Activated naive CD4-positive, alpha-beta T cell treated with anti-CD3 and anti-CD28 coated beads, Interleukin-2, amount 10 ng/mL, durations not matched to agents 7 days and 5 days (primary cell): ENCODE results near the gene SGPL1.

Experiments
- CTCF ChIA-PET: fragments of 350-600 bp; sonication (Branson Sonifier 250); formaldehyde crosslinking; loops from one replicate; lab custom pipeline; 2021; ENCODE audit warnings: antibody characterized with exemption; lab: Charles Lee
- DNase-seq: peaks from one replicate; pipeline ENCODE4 v3.0.0-alpha.2; 2020
- H3K27ac Mint-ChIP-seq: one replicate; pipeline ENCODE4 v1.8.0; 2021; ENCODE audit warnings: mild to moderate bottlenecking, moderate library complexity, mixed read lengths
- H3K27me3 Mint-ChIP-seq: one replicate; pipeline ENCODE4 v1.8.0; 2021; ENCODE audit warnings: mild to moderate bottlenecking, mixed read lengths
- H3K36me3 Mint-ChIP-seq: one replicate; pipeline ENCODE4 v1.8.0; 2021; ENCODE audit warnings: mixed read lengths
- H3K4me1 Mint-ChIP-seq: one replicate; pipeline ENCODE4 v1.8.0; 2021; ENCODE audit warnings: mixed read lengths
- H3K4me3 Mint-ChIP-seq: one replicate; pipeline ENCODE4 v1.8.0; 2021; ENCODE audit warnings: mild to moderate bottlenecking, moderate library complexity, mixed read lengths
- H3K9me3 Mint-ChIP-seq: one replicate; pipeline ENCODE4 v1.8.0; 2021; ENCODE audit warnings: mixed read lengths

SGPL1 gene

GRCh38 chr10:70885931-70886903 lies 70.5 kb downstream of the SGPL1 start:
- Mint-ChIP-seq H3K9me3 (no peaks in the 10 kb centered on the region), H3K27me3 (no peaks in the 10 kb centered on the region), H3K4me3 (no peak overlapping the region), H3K36me3 (peaks cover 13% of the 10 kb centered on the region), H3K27ac (no peak overlapping the region), H3K4me1 (peaks cover 14% of the 10 kb centered on the region)
- DNase-seq: no peak
- CTCF ChIA-PET: interaction anchor here (1.1 to 1.7 kb wide), 2 partner anchors 14 to 16 kb away, joined by 3 to 8 read pairs; no protein-coding TSS in a partner anchor

GRCh38 chr10:70886921-70887665 lies 71.3 kb downstream of the SGPL1 start:
- peak overlapping the region; percentile 84 for H3K4me3 Mint-ChIP-seq
- H3K4me1 Mint-ChIP-seq: peaks cover 14% of the 10 kb centered on the region
- DNase-seq: no peak
- H3K36me3 Mint-ChIP-seq: peaks cover 13% of the 10 kb centered on the region
- CTCF ChIA-PET: interaction anchor here (1.0 to 1.7 kb wide), 3 partner anchors 9 to 15 kb away, joined by 3 to 8 read pairs (median 4); no protein-coding TSS in a partner anchor
- no peaks in the 10 kb centered on the region for H3K27me3 Mint-ChIP-seq
- H3K9me3 Mint-ChIP-seq: no peaks in the 10 kb centered on the region
- peak overlapping the region; percentile 72 for H3K27ac Mint-ChIP-seq

- peak; percentile 85 for DNase-seq
- Mint-ChIP-seq H3K27ac (peak within 1 kb of the TSS; percentile 80), H3K9me3 (no peaks in the 10 kb centered on the region), H3K4me1 (peaks cover 15% of the 10 kb centered on the region), H3K4me3 (peak within 1 kb of the TSS; percentile 84), H3K27me3 (no peaks in the 10 kb centered on the region), H3K36me3 (peaks cover 13% of the 10 kb centered on the region)
- CTCF ChIA-PET: interaction anchor here (1.0 to 1.7 kb wide), 2 partner anchors 10 to 14 kb away, joined by 4 to 8 read pairs; no protein-coding TSS in a partner anchor
Observed at GRCh38 chr10:70887804-70888800, 72.4 kb downstream of the SGPL1 start, which contains the start of gene PCBD1. PCBD1 (minus strand) TSS chr10:70888565; CDS start chr10:70888533, 32 bp downstream.

- no peak overlapping the region for H3K27ac Mint-ChIP-seq
- H3K4me3 Mint-ChIP-seq: peak overlapping the region; percentile 84
- CTCF ChIA-PET: no interaction called here
- H3K36me3 Mint-ChIP-seq: peaks cover 8% of the 10 kb centered on the region
- H3K4me1 Mint-ChIP-seq: peaks cover 17% of the 10 kb centered on the region
- no peak for DNase-seq
- H3K9me3 Mint-ChIP-seq: no peaks in the 10 kb centered on the region
- H3K27me3 Mint-ChIP-seq: peaks cover 2% of the 10 kb centered on the region
Observed at GRCh38 chr10:70889291-70889690, 73.5 kb downstream of the SGPL1 start.

- Mint-ChIP-seq H3K4me1 (peaks cover 17% of the 10 kb centered on the region), H3K4me3 (no peak overlapping the region), H3K9me3 (no peaks in the 10 kb centered on the region), H3K27ac (no peak overlapping the region), H3K27me3 (peaks cover 6% of the 10 kb centered on the region), H3K36me3 (no peaks in the 10 kb centered on the region)
- DNase-seq: no peak
- CTCF ChIA-PET: no interaction called here
Observed at GRCh38 chr10:70890917-70891431, 75.2 kb downstream of the SGPL1 start.

- Mint-ChIP-seq H3K27ac (no peak overlapping the region), H3K27me3 (peaks cover 6% of the 10 kb centered on the region), H3K9me3 (no peaks in the 10 kb centered on the region), H3K4me1 (peaks cover 17% of the 10 kb centered on the region), H3K36me3 (no peaks in the 10 kb centered on the region), H3K4me3 (no peak overlapping the region)
- CTCF ChIA-PET: no interaction called here
- DNase-seq: no peak
Observed at GRCh38 chr10:70891627-70892026, 75.9 kb downstream of the SGPL1 start.

GRCh38 chr10:70892631-70893030 lies 76.9 kb downstream of the SGPL1 start:
- peaks cover 12% of the 10 kb centered on the region for H3K4me1 Mint-ChIP-seq
- H3K9me3 Mint-ChIP-seq: no peaks in the 10 kb centered on the region
- H3K27ac Mint-ChIP-seq: no peak overlapping the region
- H3K4me3 Mint-ChIP-seq: no peak overlapping the region
- peaks cover 6% of the 10 kb centered on the region for H3K27me3 Mint-ChIP-seq
- no peak for DNase-seq
- CTCF ChIA-PET: no interaction called here
- no peaks in the 10 kb centered on the region for H3K36me3 Mint-ChIP-seq

- H3K36me3 Mint-ChIP-seq: no peaks in the 10 kb centered on the region
- H3K9me3 Mint-ChIP-seq: no peaks in the 10 kb centered on the region
- H3K4me3 Mint-ChIP-seq: no peak overlapping the region
- H3K27me3 Mint-ChIP-seq: peaks cover 6% of the 10 kb centered on the region
- CTCF ChIA-PET: no interaction called here
- peak; percentile 33 for DNase-seq
- H3K4me1 Mint-ChIP-seq: peaks cover 11% of the 10 kb centered on the region
- no peak overlapping the region for H3K27ac Mint-ChIP-seq
Observed at GRCh38 chr10:70893227-70894006, 77.7 kb downstream of the SGPL1 start.

- DNase-seq: no peak
- H3K9me3 Mint-ChIP-seq: no peaks in the 10 kb centered on the region
- H3K4me3 Mint-ChIP-seq: no peak overlapping the region
- CTCF ChIA-PET: interaction anchor here (1.3 kb wide), 1 partner anchor 9 kb away, joined by 3 read pairs; no protein-coding TSS in a partner anchor
- H3K27me3 Mint-ChIP-seq: peaks cover 6% of the 10 kb centered on the region
- peaks cover 3% of the 10 kb centered on the region for H3K4me1 Mint-ChIP-seq
- H3K27ac Mint-ChIP-seq: no peak overlapping the region
- H3K36me3 Mint-ChIP-seq: no peaks in the 10 kb centered on the region
Observed at GRCh38 chr10:70894416-70894815, 78.7 kb downstream of the SGPL1 start.

GRCh38 chr10:70896551-70896950 lies 80.8 kb downstream of the SGPL1 start:
- no peak overlapping the region for H3K4me3 Mint-ChIP-seq
- no peaks in the 10 kb centered on the region for H3K9me3 Mint-ChIP-seq
- no peaks in the 10 kb centered on the region for H3K36me3 Mint-ChIP-seq
- no peak overlapping the region for H3K27ac Mint-ChIP-seq
- no peak for DNase-seq
- H3K4me1 Mint-ChIP-seq: peaks cover 3% of the 10 kb centered on the region
- CTCF ChIA-PET: no interaction called here
- peaks cover 12% of the 10 kb centered on the region for H3K27me3 Mint-ChIP-seq

- Mint-ChIP-seq H3K4me1 (no peaks in the 10 kb centered on the region), H3K27me3 (peaks cover 19% of the 10 kb centered on the region), H3K4me3 (no peak overlapping the region), H3K27ac (no peak overlapping the region), H3K36me3 (no peaks in the 10 kb centered on the region), H3K9me3 (no peaks in the 10 kb centered on the region)
- DNase-seq: no peak
- CTCF ChIA-PET: no interaction called here
Observed at GRCh38 chr10:70898687-70899086, 82.9 kb downstream of the SGPL1 start.

- Mint-ChIP-seq H3K27me3 (peaks cover 20% of the 10 kb centered on the region), H3K4me3 (no peak overlapping the region), H3K27ac (no peak overlapping the region), H3K9me3 (no peaks in the 10 kb centered on the region), H3K4me1 (no peaks in the 10 kb centered on the region), H3K36me3 (no peaks in the 10 kb centered on the region)
- CTCF ChIA-PET: interaction anchor here (1.4 kb wide), 1 partner anchor 26 kb away, joined by 3 read pairs; no protein-coding TSS in a partner anchor
- DNase-seq: no peak
Observed at GRCh38 chr10:70899096-70899495, 83.3 kb downstream of the SGPL1 start.
